ENCODE measurements around the gene KLHL1.

The KLHL1 gene

DNA sequence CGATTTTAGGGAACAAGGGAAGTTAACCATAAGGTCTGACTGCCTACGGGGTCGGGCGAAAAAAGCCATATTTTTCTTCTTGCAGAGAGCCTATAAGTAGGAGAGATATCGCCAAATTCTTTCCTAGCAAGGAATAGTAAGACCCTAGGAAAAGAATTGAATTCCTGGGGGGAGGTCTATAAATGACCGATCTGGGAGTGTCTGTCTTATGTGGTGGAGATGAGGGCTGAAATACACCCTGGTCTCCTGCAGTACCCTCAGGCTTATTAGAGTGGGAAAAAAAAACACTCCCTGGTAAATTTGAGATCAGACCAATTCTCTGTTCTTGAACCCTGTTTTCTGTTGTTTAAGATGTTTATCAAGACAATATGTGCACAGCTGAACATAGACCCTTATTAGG, 448.1 kb downstream of the KLHL1 start:
- no peak for DNase-seq

DNA sequence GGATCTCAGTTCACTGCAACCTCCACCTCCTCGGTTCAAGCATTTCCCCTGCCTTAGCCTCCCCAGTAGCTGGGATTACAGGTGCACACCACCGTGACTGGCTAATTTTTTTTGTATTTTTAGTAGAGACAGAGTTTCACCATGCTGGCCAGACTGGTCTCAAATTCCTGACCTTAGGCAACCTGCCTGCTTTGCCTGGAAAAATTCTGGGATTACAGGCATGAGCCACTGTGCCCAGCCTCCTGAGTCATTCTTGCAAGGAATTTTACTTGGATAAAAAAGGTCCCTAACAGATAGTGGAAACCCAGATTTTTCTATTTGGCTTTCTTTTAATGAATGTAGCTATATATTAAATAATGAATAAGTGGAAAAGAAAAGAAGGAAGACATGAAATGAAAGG, 450.6 kb downstream of the KLHL1 start:
- no peak for DNase-seq

DNA sequence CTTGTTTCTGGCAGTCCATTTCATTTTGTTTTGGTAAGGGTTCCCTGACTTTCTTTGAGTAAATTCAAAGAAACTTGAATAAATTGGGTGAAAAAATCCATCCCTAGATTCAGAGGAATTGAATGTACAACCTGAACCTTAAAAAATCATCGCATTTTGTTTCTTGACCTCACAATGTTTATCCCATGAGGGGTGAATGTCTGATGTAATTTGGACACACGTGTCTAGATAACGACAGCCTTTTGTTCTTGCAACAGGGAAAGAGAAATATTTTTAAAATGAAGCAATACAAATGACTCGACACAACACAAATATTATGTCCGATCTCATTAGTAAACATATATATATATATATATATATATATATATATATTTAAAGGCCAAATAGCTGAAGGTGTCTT, 453.9 kb downstream of the KLHL1 start:
- no peak for DNase-seq

Measured in activated naive CD4-positive, alpha-beta T cell treated with anti-CD3 and anti-CD28 coated beads, Interleukin-2, amount 50 U/mL, for 16 hours (primary cell).